ENCODE measurements around the gene GCNT4.

GCNT4 gene

DNA sequence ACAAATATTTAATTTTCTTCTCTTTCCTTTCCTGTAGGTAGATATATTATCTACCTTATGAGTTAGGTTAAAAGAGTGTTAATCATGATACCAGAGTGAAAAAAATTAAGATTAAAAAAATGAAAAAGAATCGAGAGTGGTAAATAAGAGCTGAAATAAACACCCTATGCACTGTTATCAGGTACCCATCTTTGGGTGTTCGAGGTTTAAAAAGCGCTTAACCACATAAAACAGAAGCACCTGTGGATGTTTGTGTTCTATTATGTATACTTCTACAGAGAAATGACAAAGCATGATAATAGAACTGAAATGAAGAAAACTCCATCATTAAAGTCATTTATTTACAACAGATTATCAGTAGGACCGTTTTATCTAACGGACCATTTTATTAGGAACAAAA lies 25.7 kb upstream of the GCNT4 start:
- H3K4me1 ChIP-seq (ENCODE audit: insufficient read depth, insufficient read length) = no peaks in the 10 kb centered on the region
- no peak for DNase-seq (ENCODE audit: low read depth, low spot score)
- H3K9me3 ChIP-seq (ENCODE audit: insufficient read depth, low read length) = no peaks in the 10 kb centered on the region
- no peak overlapping the region for H3K9ac ChIP-seq (ENCODE audit: insufficient read length, low read depth)
- no peak overlapping the region for H3K4me3 ChIP-seq (ENCODE audit: insufficient read length, low read depth)
- TF ChIP-seq YY1 (IDR thresholded peaks at IDR 0.05; ENCODE audit: insufficient read depth, insufficient read length) = no peak
- TF ChIP-seq ZNF274 (IDR thresholded peaks at IDR 0.05; ENCODE audit: low read depth, low read length) = no peak
- TF ChIP-seq SUZ12 (IDR thresholded peaks at IDR 0.05; ENCODE audit: extremely low read depth, insufficient read depth, insufficient read length) = no peak
- no peaks in the 10 kb centered on the region for H3K36me3 ChIP-seq (ENCODE audit: insufficient read depth, insufficient read length, low read length)
- no peaks in the 10 kb centered on the region for H3K27me3 ChIP-seq (ENCODE audit: insufficient read depth, insufficient read length)

DNA sequence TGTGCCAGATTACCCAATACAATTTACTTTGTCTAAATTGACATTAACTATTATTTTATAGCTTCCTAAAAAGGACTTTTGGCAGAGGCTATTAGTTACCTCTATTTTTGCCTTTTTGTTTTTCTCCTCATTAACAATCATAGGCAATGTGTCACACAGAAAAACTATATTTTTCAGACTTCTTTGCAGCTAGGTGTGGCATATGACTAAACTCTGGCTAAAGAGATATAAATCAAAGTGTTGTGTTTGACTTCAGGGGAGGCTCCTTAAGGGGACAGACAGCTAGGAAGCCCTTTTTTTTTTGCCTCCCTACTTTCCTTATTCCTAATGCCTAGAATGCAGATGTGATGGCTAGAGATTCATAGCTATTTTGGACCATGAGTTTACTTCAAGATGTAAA lies 19.7 kb upstream of the GCNT4 start:
- Histone ChIP-seq H3K9me3 (ENCODE audit: insufficient read depth, low read length) (no peaks in the 10 kb centered on the region), H3K4me1 (ENCODE audit: insufficient read depth, insufficient read length) (no peaks in the 10 kb centered on the region), H3K36me3 (ENCODE audit: insufficient read depth, insufficient read length, low read length) (no peaks in the 10 kb centered on the region), H3K9ac (ENCODE audit: insufficient read length, low read depth) (no peak overlapping the region), H3K4me3 (ENCODE audit: insufficient read length, low read depth) (no peak overlapping the region), H3K27me3 (ENCODE audit: insufficient read depth, insufficient read length) (no peaks in the 10 kb centered on the region)
- no peak for DNase-seq (ENCODE audit: low read depth, low spot score)
- TF ChIP-seq YY1 (IDR thresholded peaks at IDR 0.05; ENCODE audit: insufficient read depth, insufficient read length) = no peak
- no peak for TF ChIP-seq ZNF274 (IDR thresholded peaks at IDR 0.05; ENCODE audit: low read depth, low read length)
- TF ChIP-seq SUZ12 (IDR thresholded peaks at IDR 0.05; ENCODE audit: extremely low read depth, insufficient read depth, insufficient read length) = no peak

DNA sequence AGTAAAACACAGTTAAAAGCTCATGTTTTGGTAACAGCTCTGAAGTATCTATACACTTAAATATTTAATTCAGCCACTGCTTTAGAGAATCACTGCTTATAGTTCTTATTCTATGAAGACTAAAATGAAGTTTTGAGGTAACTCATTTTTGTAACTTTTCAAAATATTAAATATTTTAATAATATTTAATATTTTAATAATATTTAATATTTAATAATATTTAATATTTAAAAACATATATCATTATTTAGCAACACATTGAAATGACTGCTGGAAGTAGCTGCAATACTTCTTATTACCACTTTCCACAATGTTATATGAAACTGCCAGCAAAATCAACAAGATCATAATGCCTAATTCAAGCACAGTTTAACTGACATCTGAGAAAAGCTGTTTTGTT lies 18.7 kb upstream of the GCNT4 start:
- TF ChIP-seq ZNF274 (IDR thresholded peaks at IDR 0.05; ENCODE audit: low read depth, low read length) (no peak), SUZ12 (IDR thresholded peaks at IDR 0.05; ENCODE audit: extremely low read depth, insufficient read depth, insufficient read length) (no peak), YY1 (IDR thresholded peaks at IDR 0.05; ENCODE audit: insufficient read depth, insufficient read length) (no peak)
- DNase-seq (ENCODE audit: low read depth, low spot score) = no peak
- Histone ChIP-seq H3K4me3 (ENCODE audit: insufficient read length, low read depth) (no peak overlapping the region), H3K36me3 (ENCODE audit: insufficient read depth, insufficient read length, low read length) (no peaks in the 10 kb centered on the region), H3K4me1 (ENCODE audit: insufficient read depth, insufficient read length) (no peaks in the 10 kb centered on the region), H3K9ac (ENCODE audit: insufficient read length, low read depth) (no peak overlapping the region), H3K27me3 (ENCODE audit: insufficient read depth, insufficient read length) (no peaks in the 10 kb centered on the region), H3K9me3 (ENCODE audit: insufficient read depth, low read length) (no peaks in the 10 kb centered on the region)

DNA sequence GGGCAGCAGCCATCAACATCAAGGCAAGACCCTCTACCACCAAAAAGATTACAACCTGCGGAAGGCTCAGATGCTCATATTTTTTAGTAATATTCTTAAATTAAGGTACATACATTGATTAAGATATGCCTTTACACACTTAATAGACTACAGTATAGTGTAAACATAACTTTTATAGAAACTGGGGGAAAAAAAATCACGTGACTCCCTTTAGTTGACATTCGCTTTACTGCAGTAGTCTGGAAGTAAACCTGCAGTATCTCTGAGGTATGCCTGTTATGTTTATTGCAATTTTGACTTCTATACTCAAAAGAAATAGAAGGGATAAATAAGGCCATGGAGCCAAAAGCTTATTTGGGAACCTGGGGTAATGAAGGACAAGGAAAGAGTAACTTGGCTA lies 15.1 kb upstream of the GCNT4 start:
- Histone ChIP-seq H3K9me3 (ENCODE audit: insufficient read depth, low read length) (no peaks in the 10 kb centered on the region), H3K27me3 (ENCODE audit: insufficient read depth, insufficient read length) (no peaks in the 10 kb centered on the region), H3K9ac (ENCODE audit: insufficient read length, low read depth) (no peak overlapping the region), H3K4me3 (ENCODE audit: insufficient read length, low read depth) (no peak overlapping the region), H3K4me1 (ENCODE audit: insufficient read depth, insufficient read length) (no peaks in the 10 kb centered on the region), H3K36me3 (ENCODE audit: insufficient read depth, insufficient read length, low read length) (no peaks in the 10 kb centered on the region)
- no peak for DNase-seq (ENCODE audit: low read depth, low spot score)
- no peak for TF ChIP-seq ZNF274 (IDR thresholded peaks at IDR 0.05; ENCODE audit: low read depth, low read length)

DNA sequence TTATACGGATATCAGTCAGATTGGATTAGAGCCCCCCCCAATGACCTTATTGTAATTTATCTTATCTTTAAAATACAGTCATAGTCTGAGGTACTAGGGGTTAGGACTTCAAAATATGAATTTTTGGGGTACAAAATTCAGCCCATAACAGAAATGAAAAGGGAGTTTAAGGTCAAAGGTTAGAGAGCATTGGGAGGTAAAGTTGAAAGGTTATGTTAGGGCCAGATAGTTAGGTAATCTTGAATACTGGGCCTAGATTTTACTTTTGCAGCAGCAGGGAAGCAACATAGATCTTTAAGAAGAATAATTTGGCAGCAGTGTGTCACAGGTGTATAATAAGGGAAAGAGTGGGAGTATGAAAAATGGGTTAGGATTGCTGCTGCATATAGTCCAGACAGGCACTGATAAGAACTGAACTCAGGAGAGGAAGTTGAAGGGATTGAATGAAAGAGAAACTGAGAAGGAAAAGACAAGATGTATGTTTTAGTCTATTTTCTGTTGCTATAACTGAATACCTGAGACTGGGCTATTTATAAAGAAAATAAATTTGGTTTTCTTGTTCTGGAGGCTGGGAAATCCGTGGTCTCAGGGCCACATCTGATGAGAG lies 10.7 kb upstream of the GCNT4 start:
- no peaks in the 10 kb centered on the region for H3K4me1 ChIP-seq (ENCODE audit: insufficient read depth, insufficient read length)
- H3K9me3 ChIP-seq (ENCODE audit: insufficient read depth, low read length) = no peaks in the 10 kb centered on the region
- H3K9ac ChIP-seq (ENCODE audit: insufficient read length, low read depth) = no peak overlapping the region
- H3K36me3 ChIP-seq (ENCODE audit: insufficient read depth, insufficient read length, low read length) = no peaks in the 10 kb centered on the region
- TF ChIP-seq SUZ12 (IDR thresholded peaks at IDR 0.05; ENCODE audit: extremely low read depth, insufficient read depth, insufficient read length) = no peak
- no peak for TF ChIP-seq ZNF274 (IDR thresholded peaks at IDR 0.05; ENCODE audit: low read depth, low read length)
- TF ChIP-seq YY1 (IDR thresholded peaks at IDR 0.05; ENCODE audit: insufficient read depth, insufficient read length) = no peak
- H3K27me3 ChIP-seq (ENCODE audit: insufficient read depth, insufficient read length) = no peaks in the 10 kb centered on the region
- no peak for DNase-seq (ENCODE audit: low read depth, low spot score)
- H3K4me3 ChIP-seq (ENCODE audit: insufficient read length, low read depth) = no peak overlapping the region

DNA sequence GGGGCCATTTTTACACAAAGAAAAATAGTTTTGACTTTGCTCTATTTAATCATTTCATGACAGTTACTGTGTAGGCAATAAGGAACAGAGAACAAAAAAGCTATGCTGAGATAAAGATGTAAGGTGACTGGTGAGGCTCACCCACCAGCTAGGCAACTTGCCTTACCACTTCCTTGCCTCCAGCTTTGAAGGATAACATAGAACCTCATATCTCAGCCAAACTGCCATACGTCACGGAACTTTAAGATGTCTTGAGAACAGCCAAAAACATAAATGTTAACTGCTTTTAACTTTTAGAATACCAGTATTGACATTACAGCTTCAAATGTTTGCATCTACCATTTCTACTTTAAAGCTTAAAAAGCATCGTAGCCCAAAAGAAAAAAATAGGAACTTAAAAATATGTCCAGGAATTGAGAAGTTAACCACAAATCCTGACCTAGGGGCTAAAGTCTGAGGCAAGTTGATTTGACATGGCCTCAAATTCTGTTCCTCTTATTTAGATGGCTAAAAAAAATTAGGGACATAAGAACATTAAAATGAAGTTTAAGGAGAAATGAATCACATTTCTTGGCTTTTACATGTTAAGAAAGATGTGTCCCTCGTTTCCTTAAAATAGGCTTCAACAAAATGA lies 7.7 kb upstream of the GCNT4 start:
- DNase-seq (ENCODE audit: low read depth, low spot score) = no peak
- Histone ChIP-seq H3K27me3 (ENCODE audit: insufficient read depth, insufficient read length) (no peaks in the 10 kb centered on the region), H3K9ac (ENCODE audit: insufficient read length, low read depth) (no peak overlapping the region), H3K4me1 (ENCODE audit: insufficient read depth, insufficient read length) (no peaks in the 10 kb centered on the region), H3K9me3 (ENCODE audit: insufficient read depth, low read length) (no peaks in the 10 kb centered on the region), H3K36me3 (ENCODE audit: insufficient read depth, insufficient read length, low read length) (no peaks in the 10 kb centered on the region), H3K4me3 (ENCODE audit: insufficient read length, low read depth) (no peak overlapping the region)
- TF ChIP-seq YY1 (IDR thresholded peaks at IDR 0.05; ENCODE audit: insufficient read depth, insufficient read length) (no peak), ZNF274 (IDR thresholded peaks at IDR 0.05; ENCODE audit: low read depth, low read length) (no peak), SUZ12 (IDR thresholded peaks at IDR 0.05; ENCODE audit: extremely low read depth, insufficient read depth, insufficient read length) (no peak)

DNA sequence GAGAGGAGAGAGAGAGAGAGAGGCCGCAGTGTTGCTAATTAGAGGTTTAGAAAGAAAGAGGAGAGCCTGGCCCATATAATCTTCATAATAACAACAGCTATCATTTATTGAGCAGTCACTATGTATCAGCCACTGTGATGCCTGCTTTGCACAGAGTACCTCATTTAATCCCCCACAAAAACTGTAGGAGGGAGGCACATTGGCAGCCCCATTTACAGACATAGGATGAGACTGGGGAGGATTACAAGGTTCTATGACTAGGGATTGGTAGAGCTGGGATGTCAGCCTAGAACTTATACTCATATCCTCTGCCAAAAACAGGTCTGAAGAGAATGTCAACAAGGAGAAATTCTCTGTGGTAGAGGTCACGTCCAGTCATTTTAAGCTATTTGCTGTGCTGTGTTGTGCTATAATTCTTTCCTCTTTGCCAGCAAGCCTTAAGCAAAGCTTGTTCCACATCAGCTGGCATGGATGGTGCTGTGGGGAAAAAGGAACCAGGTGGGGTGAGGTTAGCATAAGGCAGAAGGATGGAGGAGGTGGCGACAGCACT lies 6.7 kb upstream of the GCNT4 start:
- no peak for DNase-seq (ENCODE audit: low read depth, low spot score)
- peaks cover 5% of the 10 kb centered on the region for H3K27me3 ChIP-seq (ENCODE audit: insufficient read depth, insufficient read length)
- H3K9me3 ChIP-seq (ENCODE audit: insufficient read depth, low read length) = no peaks in the 10 kb centered on the region
- TF ChIP-seq ZNF274 (IDR thresholded peaks at IDR 0.05; ENCODE audit: low read depth, low read length) (no peak), SUZ12 (IDR thresholded peaks at IDR 0.05; ENCODE audit: extremely low read depth, insufficient read depth, insufficient read length) (no peak), YY1 (IDR thresholded peaks at IDR 0.05; ENCODE audit: insufficient read depth, insufficient read length) (no peak)
- no peaks in the 10 kb centered on the region for H3K36me3 ChIP-seq (ENCODE audit: insufficient read depth, insufficient read length, low read length)
- no peaks in the 10 kb centered on the region for H3K4me1 ChIP-seq (ENCODE audit: insufficient read depth, insufficient read length)
- no peak overlapping the region for H3K4me3 ChIP-seq (ENCODE audit: insufficient read length, low read depth)
- H3K9ac ChIP-seq (ENCODE audit: insufficient read length, low read depth) = no peak overlapping the region

Measured in NT2/D1 (cell line).